B cell (primary cell): ENCODE data around the gene NFIC.

Experiments
- CTCF ChIP-seq: fragments of 200-600 bp; IDR thresholded peaks from one replicate; pipeline ENCODE4 v1.8.0; 2022; ENCODE audit warnings: antibody characterized with exemption, mild to moderate bottlenecking
- EZH2 ChIP-seq: IDR thresholded peaks from 2 replicates; pipeline ENCODE4 v1.6.1; 2012; ENCODE audit warnings: borderline replicate concordance, low read depth, mild to moderate bottlenecking, moderate library complexity, low read length; ENCODE audit not compliant: insufficient read depth, poor library complexity, severe bottlenecking

GRCh38 chr19:3336351-3336679 lies 30.1 kb upstream of the NFIC start:
- no peak for TF ChIP-seq CTCF
- no peak for TF ChIP-seq EZH2
